Urothelium cell line (cell line): ENCODE measurements around the gene GPR107.

Experiments used
- DNase-seq: peaks from one replicate; pipeline ENCODE4 v3.0.0; 2011; ENCODE audit warnings: low spot score, mixed read lengths
- FAIRE-seq: peaks from 2 replicates; lab custom pipeline; 2011; peaks lifted over from hg19 to GRCh38; lab: Jason Lieb, UNC

The GPR107 gene

DNA sequence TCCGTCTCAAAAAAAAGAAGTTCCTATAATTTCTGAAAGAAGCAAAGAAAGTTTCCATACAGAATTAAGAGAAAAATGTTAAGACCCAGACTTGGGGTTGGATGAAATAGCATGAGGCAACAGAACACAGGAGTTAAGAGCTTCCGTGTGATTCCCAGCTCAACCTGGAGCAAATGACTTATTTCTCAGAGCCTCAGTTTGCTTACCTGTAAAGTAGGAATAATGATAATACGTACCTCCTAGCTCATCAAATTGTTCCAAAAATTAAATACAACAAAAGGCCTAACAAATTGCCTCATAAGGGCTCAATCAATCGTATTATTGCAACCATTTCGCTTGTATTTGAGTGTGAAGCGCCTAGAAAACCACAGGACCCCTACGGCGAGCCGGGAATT lies 600 bp upstream of the GPR107 start:
- no peak for FAIRE-seq
- no peak for DNase-seq

DNA sequence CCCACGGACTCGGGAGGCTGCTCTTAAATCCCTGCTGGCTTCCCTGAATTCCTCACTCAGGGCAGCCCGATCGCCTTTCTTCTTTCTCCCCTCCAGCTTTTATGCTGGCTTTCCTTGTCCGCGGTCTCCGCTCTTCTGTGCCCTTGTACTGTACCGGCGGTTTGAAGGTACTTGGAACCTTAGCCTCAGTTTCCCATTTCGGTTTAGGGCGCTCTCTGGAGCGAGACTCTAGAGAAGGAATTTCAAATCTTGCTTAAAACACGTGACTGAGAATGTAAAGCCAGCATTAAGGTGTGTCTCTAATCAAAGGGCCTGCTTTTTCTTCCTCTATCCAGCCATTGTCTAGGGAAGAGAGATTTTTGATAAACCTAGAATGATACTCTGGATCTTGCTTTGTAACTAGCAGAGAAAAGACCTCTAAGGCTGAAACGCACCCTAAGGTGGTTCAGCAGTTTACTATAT lies 650 bp downstream of the GPR107 start:
- no peak for DNase-seq

DNA sequence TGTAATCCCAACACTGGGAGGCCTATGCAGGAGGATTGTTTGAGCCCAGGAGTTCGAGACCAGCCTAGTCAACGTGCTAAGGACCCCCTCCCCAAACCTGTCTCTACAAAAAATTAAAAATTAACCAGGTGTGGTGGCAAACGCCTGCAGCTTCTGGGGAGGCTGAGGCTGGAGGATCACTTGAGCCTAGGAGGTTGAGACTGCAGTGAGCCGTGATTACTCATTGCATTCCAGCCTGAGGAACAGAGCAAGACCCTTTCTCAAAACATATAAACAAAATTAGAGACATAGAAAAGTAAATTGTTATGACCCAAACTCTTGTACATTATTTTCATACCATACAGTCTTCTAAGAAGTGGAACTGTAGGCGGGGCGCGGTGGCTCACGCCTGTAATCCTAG lies 1.1 kb downstream of the GPR107 start:
- DNase-seq (no peak), FAIRE-seq (no peak)

More for the DNA sequence above, 650 bp downstream of the GPR107 start:
- FAIRE-seq: no peak

DNA sequence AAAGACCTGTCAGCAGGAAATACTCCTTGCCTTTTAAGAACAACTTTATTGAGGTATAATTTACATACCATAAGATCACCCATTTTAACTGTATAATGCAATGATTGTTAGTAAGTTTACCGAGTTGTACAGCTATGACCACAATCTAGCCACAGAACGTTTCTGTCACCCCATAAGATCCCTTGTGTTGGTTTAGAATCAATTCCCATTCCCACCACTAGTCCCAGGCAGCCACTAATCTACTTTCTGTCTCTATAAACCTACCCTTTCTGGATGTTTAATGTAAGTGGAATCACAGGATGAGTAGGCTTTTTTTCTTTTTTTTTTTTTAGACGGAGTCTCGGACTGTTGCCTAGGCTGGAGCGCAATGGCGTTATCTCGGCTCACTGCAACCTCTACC lies 4.4 kb downstream of the GPR107 start:
- DNase-seq: no peak
- no peak for FAIRE-seq

DNA sequence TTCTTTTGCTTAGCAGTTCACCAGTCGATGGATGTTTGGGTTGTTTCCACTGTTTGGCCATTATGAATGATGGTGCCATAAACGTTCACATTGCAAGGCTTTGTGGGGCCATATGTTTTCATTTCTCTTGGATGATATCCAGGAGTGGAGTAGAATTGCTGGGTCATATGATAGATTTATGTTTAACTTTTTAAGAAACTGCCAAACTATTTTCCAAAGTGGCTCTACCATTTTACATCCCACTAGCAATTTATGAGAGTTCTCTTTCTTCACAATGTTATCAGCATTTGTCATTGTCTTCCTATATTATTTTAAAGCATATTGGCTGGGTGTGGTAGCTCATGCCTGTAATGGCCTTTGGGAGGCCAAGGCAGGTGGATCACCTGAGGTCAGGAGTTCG lies 5.2 kb downstream of the GPR107 start:
- DNase-seq: no peak
- no peak for FAIRE-seq

DNA sequence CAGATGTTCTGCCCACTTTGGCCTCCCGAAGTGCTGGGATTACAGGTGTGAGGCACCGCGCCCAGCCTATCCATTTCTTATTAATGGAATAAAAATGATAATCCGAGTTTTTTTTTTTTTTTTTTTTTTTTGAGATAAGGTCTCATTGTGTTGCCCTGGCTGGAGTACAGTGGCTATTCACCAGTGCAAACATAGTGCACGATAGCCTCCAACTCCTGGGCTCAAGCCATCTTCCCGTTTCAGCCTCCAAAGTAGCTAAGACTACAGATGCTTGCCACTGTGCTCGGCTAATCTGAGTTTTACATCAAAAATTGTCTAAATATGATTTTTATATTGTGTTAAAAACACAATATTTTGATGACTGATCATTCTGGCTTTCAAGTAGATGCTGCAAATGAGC lies 6.6 kb downstream of the GPR107 start:
- FAIRE-seq (no peak), DNase-seq (no peak)

DNA sequence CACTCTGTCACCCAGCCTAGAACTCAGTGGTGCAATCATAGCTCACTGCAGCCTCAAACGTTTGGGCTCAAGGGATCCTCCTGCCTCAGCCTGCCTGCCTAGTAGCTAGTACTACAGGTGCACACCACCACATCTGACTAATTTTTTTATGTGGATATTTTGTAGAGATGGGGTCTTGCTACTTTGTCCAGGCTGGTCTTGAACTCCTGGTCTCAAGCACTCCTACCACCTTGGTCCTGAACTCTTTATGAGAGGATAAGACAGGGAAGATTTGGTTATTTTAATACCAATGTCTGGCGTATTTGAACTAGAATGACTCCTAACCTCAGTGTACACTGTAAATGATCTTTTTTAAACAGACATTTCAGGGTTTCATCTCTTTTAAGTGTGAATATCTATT lies 9.0 kb downstream of the GPR107 start:
- no peak for DNase-seq
- FAIRE-seq: no peak

DNA sequence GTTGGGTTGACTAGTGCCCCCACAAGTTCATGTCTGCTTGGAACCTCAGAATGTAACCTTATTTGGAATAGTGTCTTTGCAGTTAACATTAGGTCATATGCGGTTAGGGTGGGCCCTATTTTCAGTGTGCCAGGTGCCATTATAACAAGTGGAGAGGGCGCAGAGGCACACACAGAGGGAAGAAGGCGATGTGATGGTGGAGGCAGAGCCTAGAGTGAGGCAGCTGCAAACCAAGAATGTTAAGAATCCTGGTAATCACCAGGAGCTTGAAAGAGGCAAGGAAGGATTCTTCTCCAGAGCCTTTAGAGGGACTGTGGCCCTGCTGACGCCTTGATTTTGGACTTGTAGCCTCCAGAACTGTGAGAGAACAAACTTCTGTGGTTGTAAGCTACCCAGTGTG lies 10.9 kb downstream of the GPR107 start:
- FAIRE-seq (no peak), DNase-seq (no peak)

DNA sequence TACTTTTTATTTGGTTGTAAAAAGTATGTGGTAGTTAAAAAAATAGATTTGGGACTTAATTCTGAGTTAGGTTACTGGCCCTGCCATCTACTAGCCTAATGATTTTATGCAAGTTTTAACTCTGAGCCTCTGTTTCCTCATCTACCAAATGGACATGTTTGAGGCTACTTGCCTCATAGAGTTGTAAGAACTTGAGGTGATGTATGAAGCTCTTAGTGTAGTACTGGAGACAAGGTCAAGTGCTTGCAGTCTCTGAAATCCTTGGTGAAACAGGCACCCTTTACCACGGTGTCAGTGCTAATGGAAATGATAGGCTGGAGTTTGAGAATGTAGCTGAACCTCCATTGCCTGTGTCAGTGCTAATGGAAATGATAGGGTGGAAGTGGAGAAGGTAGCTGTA lies 15.3 kb downstream of the GPR107 start:
- FAIRE-seq: no peak
- DNase-seq: no peak

DNA sequence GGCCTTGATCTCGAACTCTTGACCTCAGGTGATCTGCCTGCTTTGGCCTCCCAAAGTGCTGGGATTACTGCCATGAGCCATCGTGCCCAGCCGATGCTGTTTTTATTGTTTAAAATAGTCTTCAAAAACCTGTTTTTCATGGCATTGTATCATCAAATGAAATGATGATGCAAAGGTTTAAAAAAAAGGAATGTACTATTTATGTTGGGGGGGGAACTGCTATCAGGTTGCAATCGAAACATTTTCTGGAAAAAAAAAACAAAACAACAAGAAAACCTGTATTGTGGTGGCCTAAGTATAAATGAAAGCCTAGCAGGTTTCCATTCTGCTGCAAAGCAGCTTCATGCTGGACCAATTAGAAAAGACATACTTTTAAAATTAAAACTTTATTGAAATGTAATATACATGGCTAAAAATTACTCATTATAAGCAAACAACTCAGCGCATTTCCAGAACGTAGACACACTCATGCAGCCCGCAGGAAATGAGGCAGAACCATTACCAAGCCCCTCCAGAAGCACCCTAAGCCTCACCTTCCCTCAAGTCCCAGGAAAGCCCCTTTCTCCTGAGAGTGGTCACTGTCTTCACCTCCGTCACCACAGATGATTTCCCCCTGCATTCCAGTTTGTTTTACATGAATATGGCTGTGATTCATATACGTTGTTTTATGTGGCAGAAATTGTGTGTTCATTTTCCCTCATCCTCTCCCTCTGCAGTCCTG lies 19.0 kb downstream of the GPR107 start:
- no peak for FAIRE-seq
- no peak for DNase-seq

DNA sequence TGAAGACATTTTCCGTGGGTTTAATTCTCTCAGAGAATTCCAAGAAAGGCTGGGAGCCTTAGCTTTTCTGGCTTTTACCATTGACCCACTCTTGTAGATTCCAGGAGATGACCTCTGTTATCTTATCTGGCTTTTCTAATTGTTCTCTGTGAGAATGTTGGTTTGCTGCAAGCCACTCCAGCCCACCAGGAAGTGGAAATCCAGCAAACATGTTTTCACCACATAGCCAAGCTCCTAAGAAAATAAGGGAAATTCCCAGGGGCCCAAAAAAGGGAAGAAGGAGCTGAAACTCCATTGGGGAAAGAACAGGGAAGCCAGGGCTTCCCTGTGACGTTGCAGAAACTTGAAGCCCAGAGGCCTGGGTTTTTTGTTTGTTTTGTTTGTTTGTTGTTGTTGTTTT lies 19.7 kb downstream of the GPR107 start:
- no peak for FAIRE-seq
- no peak for DNase-seq

DNA sequence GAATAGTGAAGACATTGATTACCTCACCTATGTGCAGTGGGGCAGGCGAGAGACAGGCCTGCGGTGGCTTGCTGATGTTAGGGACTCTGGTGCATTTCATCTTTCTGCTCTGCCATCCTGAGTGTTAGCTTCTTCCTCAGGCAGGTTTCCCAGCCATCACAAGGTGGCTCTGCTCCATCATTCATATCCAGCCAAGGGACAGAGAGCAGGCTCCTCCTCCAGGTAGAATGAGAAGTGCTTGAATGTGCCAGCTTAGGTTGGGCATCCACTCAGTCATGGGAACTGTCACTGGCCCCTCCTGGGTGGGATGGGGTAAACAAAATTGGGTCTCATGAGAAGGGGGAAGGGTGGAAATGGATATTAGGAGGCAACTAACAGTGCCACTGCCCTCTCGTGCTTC lies 24.8 kb downstream of the GPR107 start:
- FAIRE-seq (no peak), DNase-seq (no peak)

DNA sequence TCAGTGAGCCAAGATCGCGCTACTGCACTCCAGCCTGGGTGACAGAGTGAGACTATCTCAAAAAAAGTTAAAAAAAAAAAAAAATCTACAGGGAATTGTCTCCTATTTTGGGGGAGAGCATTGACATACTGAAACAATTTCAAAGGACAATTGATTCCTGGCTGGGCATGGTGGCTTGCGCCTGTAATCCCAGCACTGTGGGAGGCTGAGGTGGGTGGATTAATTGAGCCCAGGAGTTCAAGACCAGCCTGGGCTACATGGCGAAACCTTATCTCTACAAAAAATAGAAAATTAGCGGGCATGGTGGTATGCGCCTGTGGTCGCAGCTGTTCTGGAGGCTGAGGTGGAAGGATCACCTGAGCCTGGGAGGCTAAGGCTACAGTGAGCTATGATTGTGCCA lies 30.6 kb downstream of the GPR107 start:
- DNase-seq: no peak
- no peak for FAIRE-seq

DNA sequence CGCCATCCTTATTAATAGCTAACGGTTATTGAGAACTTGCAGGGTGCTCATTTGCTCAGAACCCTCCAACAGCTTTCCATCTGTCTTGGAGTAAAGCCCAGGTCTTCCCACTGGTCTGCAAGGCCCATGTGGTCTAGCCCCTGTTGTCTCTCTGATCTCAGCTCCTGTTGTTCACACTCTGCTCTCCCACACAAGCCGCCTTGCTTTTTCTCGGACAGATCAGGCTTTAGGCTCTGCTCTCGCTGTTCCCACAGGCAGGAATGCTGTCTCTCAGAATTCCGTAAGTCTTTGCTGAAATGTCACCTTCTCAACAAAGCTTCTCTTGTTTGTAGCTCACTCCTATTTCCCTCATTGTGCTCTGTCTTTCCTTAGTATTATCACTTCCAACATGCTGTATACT lies 34.3 kb downstream of the GPR107 start:
- FAIRE-seq: no peak
- no peak for DNase-seq

DNA sequence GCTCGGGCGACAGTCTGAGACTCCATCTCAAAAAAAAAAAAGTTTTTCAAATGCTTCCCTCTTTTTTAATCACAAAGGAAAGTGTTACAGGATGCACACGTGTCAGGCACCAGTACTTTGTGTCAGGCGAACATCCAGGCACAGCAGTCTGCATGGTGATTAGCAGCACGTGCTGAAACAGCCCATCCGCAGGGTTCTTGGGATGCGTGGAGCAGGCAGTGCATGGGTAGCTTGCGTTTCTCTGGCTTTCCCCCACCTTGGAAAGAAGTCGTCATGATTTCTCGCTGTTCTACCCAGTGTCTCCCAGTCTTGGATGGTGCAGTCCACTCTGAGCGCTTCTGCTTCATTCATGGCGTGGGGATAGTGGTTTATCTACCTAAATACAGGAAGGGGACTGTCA lies 35.4 kb downstream of the GPR107 start:
- DNase-seq (no peak), FAIRE-seq (no peak)

DNA sequence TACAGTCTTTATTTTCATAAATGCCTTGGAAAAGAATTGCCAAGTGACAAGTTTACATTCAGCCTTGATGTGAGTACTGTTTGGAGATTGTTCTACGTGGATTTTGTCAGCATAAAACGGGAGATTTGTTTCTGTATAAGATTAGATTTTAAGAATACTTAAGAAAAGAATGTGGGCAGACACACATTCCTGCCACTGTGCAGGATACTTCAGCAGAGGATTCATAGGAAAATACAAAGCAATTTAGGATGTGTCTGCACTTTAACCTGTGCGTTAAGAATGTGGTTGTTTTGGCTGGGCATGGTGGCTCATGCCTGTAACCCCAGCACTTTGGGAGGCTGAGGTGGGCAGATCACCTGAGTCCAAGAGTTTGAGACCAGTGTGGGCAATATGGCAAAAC lies 37.2 kb downstream of the GPR107 start:
- FAIRE-seq: no peak

DNA sequence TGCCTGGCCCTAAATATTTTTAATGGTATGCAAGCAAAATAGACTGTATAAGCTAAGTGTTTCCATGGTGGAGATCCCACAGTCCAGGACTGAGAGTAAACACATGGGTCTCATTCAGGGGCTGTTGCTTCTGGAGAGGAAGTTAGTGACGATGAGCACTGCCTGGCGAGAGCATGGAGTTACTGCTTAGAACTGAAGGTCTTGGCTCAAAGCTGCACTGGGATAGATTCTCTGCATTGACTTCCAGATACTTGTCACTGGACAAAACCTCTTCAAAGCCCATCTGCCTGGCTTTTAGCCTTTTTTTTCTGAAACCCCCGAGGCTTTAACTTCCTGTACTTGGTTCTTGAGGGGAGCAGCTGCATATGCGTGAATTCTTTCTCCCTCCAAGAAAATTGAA lies 39.2 kb downstream of the GPR107 start:
- no peak for DNase-seq
- no peak for FAIRE-seq

More for the DNA sequence above, 37.2 kb downstream of the GPR107 start:
- no peak for DNase-seq

DNA sequence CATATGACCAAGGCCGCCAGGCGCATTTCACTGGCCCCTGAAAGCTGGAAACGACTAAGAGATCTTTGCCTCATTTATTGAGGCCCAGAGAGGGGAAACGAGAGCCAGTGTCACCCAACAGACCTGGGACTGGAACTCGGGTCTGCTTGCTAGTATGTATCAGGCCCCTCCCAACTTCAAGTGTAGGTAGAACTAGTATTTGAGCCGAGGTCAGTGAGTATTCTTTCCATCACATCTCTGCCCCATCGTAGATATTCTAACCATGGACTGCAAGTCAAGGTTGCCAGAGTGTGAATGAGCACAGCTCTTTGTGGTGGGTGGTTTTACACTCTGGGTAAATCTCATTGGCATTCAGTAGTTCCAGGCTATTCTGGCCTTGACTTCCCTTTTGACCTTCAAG lies 42.2 kb downstream of the GPR107 start:
- no peak for DNase-seq

DNA sequence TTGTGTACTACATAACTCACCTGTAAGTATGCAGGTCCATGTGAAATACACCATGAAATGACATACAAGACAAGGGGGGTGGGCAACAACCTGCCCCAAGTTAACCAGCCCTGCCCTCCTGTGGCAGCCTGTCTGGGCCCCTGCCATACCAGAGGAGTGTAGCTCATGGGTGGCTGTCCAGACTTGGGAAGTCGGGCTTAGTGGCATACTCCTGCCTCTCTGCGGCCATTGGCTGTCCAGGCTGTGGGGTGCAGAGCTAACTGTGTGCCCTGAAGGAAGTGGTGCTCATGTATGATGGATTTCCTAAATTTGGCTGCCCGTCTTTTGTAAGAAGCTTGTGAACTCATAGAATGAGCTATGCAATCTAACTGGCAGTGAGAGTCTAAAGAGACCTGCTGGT lies 47.0 kb downstream of the GPR107 start:
- FAIRE-seq (no peak), DNase-seq (no peak)

More for the DNA sequence above, 42.2 kb downstream of the GPR107 start:
- no peak for FAIRE-seq

DNA sequence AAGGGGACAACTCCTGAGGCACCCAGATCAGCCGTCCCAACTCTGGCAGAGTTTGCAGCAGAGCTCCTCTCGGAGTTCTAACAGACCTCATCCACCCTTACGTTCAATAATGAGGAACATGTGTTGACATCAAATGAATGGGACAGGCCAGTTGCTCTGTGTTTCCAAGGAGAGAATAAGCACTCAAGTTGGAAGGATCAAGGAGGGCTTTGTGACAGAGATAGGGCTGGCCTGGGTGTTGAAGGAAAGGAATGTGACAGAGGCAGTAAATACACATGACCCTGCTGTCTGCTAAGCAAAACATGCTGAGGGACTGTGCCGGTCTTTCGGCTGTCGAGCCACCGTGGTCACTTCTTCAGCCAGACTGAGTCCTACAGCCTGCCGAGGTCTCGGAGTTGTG lies 48.2 kb downstream of the GPR107 start:
- FAIRE-seq (no peak), DNase-seq (no peak)

DNA sequence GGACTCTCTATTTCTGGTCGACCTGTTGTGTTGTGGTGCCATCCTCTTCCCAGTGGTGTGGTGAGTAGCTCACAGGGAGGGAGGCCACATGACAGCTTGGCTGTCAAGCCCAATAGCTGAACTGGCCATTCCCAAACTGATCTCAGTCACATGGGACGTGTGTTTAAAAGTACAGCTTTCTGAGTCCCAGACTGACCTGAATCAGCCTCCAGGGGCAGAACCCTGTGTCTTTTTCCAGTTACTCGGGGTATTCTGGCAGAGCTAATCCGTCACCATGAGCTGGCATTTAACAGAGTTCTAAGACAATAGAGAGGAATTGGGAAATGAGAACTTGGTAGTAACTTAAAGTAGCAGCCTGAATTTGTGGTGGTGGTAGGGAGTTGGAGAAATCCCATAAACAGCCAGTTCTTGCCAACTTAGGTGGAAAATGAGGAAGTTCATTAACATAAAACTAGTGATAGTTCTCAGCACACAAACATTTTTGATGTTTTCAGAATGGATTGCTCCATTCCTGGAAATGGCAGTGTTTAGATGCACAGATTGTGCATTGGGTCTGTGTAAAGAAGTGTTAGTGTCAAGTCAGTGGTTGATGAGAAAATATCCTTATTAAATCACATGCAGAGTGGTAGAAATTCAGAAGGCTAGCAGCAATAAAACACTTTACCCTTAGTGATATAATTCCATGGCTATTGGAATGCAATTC lies 50.9 kb downstream of the GPR107 start:
- FAIRE-seq: no peak
- no peak for DNase-seq

DNA sequence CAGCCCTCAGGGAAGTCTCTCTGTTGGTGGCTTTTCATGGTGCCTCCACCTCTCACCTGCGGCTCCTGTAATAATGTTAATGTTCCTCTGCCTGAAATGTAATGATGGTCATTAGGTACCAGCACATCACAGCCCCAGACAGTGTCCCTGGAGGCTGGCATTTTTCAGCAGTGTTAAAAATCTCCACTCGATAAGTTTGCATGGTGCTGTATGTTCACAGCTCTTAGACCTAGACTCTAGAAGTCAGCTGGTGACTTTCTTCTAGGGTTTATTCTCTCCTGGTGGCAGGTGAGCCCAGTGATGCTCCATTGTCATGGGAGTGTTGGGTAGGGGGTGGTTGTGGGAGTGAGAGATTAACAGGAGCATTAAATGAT lies 53.1 kb downstream of the GPR107 start:
- FAIRE-seq: no peak
- DNase-seq: no peak
